Embryonic facial prominence (tissue), 1 donor: ENCODE results near the gene ALG14.
A peak's percentile ranks its signal among the peaks of the same experiment; 100 is the strongest.
"Not testable (repeated sequence)": the region's sequence is repeated elsewhere in the genome, so short reads cannot be mapped to it uniquely, and the experiment has no call there.

Source experiments
- DNase-seq: peaks from one replicate; pipeline ENCODE4 v3.0.0-alpha.2; 2016; ENCODE audit errors: extremely low spot score

ALG14 gene

DNA sequence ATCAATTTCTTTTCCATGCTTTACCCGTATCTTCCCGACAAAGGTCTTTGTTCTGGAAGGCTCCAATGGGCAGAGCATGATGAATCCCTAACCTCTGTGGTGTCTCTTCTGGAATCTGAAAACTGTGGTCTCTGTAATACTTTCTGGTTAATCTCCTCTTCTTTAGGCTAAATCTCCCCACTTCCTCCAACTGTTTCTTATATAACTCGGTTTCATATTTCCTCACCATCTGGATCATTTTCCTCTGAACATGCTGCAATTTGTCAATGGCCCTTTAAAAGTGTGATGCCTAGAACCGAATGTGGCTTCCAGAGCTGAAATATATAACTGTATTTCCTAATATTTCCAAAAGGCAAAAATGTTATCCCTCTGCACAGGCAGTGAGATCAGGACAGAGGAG, 66.1 kb downstream of the ALG14 start:
- DNase-seq = no peak

- DNase-seq = no peak
These were observed 67.2 kb downstream of the ALG14 start for GRCh38 chr1:95005584-95005983.

DNA sequence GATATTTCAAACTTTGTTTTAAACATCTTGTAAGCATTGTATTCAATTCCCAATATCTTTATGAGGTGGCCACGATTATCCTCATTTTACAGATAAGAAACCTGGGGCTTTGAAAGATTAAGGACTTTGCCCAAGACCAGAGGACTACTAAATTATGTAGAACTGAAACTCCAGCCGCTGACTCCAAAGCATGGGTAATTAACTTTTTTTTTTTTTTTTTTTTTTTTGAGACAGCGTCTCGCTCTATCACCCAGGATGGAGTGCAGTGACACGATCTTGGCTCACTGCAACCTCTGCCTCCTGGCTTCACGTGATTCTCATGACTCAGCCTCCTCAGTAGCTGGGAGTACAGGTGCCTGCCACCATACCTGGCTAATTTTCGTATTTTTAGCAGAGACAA, 68.7 kb downstream of the ALG14 start:
- DNase-seq = no peak

DNA sequence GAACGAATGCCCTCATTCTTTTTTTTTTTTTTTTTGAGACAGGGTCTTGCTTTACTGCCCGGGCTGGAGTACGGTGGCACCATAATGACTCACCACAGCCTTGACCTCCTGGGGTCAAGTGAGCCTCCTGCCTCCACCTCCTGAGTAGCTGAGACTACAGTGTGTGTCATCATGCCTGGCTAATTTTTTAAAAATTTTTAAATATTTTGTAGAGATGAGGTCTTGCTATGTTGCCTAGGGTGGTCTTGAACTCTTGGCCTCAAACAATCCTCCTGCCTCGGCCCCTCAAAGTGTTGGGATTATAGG, 69.4 kb downstream of the ALG14 start:
- no peak for DNase-seq

DNA sequence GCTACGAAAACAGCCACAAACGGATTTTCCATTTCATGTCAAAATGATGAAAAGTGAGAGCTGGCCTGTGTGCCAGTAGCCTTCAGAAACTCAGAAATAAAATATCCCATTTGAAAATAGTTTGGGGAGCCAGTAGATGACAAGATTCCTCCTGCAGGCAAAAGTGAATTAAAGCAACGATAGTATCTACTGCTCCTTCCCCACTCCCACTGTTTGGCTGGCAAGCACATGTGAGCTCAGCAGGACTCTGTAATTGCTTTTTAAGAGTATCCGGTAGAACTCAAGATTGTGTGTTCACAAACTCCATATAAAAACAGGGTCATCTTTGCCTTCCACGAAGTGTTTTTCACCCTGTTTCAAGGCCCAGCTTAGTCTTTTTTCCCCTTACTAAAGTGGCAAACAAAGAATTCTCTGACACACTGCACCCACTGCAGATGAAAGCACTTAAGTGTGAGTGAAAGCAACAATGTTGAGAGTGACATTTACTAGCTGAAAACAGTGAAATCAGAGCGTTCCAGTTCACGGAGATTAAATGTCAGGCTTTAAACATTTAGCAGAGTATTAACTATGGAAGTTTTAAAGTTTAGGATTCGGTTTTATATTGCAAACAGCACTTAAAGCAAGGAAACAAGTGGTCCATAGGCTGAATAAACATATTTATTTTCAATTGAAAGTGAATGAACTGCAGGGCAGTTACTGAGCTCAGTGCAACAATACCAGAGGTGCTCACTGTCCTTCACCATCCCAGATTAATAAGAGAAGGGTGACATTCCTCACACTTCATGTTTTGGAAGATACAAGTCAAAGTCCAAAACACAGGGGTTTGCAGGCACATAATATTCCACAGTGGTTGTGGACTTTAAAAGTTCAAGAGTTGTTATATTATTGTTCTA, 70.0 kb downstream of the ALG14 start:
- DNase-seq = peak; percentile 50

- no peak for DNase-seq
These were observed 70.6 kb downstream of the ALG14 start for GRCh38 chr1:95002164-95002539.

GRCh38 chr1:94999456-95000131, 73.2 kb downstream of the ALG14 start:
- no peak for DNase-seq

GRCh38 chr1:94998748-94999147, 74.0 kb downstream of the ALG14 start:
- DNase-seq = no peak

DNA sequence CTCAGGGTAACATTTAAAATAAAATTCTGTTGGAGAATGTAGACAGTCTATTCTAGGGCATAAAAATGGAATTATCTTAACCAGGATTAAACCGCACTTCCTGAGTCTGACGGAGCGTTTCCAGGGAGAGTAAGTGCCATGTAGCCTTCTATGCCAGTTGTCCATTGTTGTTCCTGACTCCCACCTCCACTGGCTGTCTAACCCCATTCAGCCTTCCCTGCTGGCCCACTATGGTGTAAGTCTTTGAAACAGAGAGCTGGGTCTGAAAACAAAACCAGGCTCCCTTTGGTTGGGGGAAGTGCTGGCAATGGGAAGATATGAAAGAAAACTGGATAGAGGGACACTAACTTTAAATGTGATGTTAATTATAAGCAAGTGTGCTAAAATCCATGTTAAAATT, 74.6 kb downstream of the ALG14 start:
- no peak for DNase-seq

DNA sequence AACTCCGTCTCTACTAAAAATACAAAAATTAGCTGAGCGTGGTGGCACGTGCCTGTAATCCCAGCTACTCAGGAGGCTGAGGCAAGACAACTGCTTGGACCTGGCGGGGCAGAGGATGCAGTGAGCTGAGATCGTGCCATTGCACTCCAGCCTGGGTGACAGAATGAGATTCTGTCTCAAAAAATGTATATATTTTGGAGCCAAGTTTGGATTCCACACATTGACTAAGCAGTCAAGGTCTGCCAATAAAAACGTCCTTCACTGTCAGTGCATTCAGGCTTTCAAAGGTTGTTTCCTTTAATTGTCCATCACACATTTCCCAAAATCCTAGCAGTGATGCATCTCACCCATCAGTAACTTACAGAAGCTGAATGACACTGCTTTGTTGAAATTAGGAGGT, 77.2 kb downstream of the ALG14 start:
- not testable (repeated sequence) for DNase-seq

DNA sequence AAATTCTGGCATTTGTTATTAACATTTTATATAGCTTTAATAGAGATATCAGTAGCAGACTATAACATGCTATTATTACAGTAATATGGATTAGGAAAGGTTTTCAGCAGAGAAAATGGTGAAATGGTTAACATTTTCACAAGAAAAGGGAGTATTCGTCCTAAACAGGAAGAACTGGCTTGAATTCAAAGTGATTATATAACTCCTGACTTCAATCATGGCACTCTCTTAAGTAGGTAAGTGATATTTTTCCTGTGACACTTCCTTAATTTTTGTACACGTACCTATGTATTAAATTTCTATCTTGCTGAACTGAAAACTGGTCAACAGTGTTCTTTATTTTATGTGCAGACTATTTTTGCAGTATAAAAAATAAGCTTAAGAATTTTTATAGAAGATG, 77.9 kb downstream of the ALG14 start:
- no peak for DNase-seq

GRCh38 chr1:94993931-94994645, 78.7 kb downstream of the ALG14 start:
- DNase-seq = no peak

GRCh38 chr1:94992863-94993563, 79.7 kb downstream of the ALG14 start:
- DNase-seq = no peak

DNA sequence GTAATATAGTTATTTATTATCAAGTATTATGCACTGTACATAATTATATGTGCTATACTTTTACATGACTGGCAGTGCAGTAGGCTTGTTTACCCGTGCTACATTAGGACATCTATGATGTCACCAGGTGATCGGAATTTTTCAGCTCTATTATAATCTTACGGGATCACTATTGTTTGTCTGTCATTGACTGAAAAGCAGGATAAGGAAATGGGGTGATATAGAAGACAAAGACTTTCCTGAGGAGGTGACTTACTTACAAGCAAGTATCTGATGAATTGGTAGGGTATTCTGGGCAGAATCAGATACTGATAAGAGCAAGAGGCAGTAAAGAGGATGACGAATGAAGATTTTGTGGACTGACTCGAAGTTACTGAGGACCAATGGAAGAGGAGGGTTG, 80.6 kb downstream of the ALG14 start:
- no peak for DNase-seq

- DNase-seq = no peak
These were observed 82.8 kb downstream of the ALG14 start for GRCh38 chr1:94989911-94990473.

- DNase-seq = no peak
These were observed 83.4 kb downstream of the ALG14 start for GRCh38 chr1:94989398-94989797.

- no peak for DNase-seq
These were observed 84.4 kb downstream of the ALG14 start for GRCh38 chr1:94988356-94988755.

GRCh38 chr1:94986783-94987182, 86.0 kb downstream of the ALG14 start:
- no peak for DNase-seq

GRCh38 chr1:94983171-94983739, 89.5 kb downstream of the ALG14 start:
- DNase-seq = no peak

DNA sequence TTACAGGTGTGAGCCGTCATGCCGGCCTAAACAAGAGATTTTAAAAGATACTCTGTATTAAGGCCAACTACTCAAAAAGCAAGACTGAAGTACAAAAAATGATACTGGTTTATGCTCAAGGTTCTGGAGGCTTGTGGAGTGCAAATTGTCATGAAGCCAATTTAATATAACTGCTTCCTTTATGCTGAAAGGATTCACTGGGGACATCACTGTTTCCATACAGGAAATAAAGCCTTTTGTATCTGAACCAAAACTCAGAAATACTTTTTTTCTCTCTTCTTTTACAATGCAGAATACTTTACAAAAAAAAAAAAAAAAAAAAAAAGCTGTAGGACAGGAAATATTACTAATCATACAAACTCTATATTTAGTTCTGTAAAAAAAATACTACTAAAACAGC, 90.4 kb downstream of the ALG14 start:
- DNase-seq = no peak

DNA sequence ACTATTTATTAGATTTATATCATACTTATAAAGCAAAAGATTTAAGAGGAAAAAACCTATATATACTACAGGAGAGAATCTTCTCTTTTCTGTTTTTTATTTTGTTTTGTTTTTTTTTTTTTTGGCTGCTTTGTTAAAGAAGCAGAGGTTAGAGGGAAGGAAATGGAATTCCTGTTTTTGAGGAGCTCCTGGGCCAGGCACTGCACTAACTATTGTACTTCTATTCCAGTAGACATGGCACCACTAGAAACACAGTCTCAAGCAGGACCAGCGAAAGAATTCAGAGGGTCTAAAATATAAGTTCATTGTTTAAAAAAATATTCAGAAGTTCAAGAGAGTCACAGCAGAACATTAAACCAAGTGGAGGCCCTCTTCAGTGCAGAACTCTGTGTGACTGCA, 91.2 kb downstream of the ALG14 start:
- DNase-seq = no peak
